IPS-18a (cell line): ENCODE results near the gene CABS1.

Source experiments
- H3K27ac ChIP-seq: one replicate; pipeline ENCODE4 v1.5.1; 2013; ENCODE audit warnings: low read length
- H3K27me3 ChIP-seq: one replicate; pipeline ENCODE4 v1.6.1; 2013; ENCODE audit warnings: mild to moderate bottlenecking, low read length; ENCODE audit not compliant: control insufficient read depth, insufficient read depth
- H3K36me3 ChIP-seq: one replicate; pipeline ENCODE4 v1.6.1; 2013; ENCODE audit warnings: low read depth, low read length; ENCODE audit not compliant: control insufficient read depth
- H3K4me1 ChIP-seq: one replicate; pipeline ENCODE4 v1.6.1; 2013; ENCODE audit warnings: low read depth, low read length; ENCODE audit not compliant: control insufficient read depth
- H3K4me3 ChIP-seq: one replicate; pipeline ENCODE4 v1.5.1; 2013; ENCODE audit warnings: low read length
- H3K9ac ChIP-seq: one replicate; pipeline ENCODE4 v1.6.1; 2013; ENCODE audit warnings: mild to moderate bottlenecking, low read length, moderate library complexity
- H3K9me3 ChIP-seq: one replicate; pipeline ENCODE4 v1.6.1; 2013; ENCODE audit warnings: low read depth, low read length; ENCODE audit not compliant: control insufficient read depth

Gene CABS1

GRCh38 chr4:70334681-70335080, at the start of gene CABS1:
Gene CABS1 (plus strand): TSS chr4:70334981. CDS start chr4:70335040, 59 bp downstream.
- no peak within 1 kb of the TSS for H3K27ac ChIP-seq
- no peaks in the 10 kb centered on the region for H3K4me1 ChIP-seq
- H3K4me3 ChIP-seq, result no peak within 1 kb of the TSS
- H3K36me3 ChIP-seq, result no peaks in the 10 kb centered on the region
- H3K9ac ChIP-seq, result no peak within 1 kb of the TSS
- no peaks in the 10 kb centered on the region for H3K9me3 ChIP-seq
- no peaks in the 10 kb centered on the region for H3K27me3 ChIP-seq

GRCh38 chr4:70288651-70289050, 46.1 kb upstream of the CABS1 start:
- Histone ChIP-seq H3K4me1 (no peaks in the 10 kb centered on the region), H3K9ac (no peak overlapping the region), H3K27ac (no peak overlapping the region), H3K9me3 (no peaks in the 10 kb centered on the region), H3K4me3 (no peak overlapping the region), H3K36me3 (no peaks in the 10 kb centered on the region), H3K27me3 (no peaks in the 10 kb centered on the region)

GRCh38 chr4:70291341-70291740, 43.4 kb upstream of the CABS1 start:
- Histone ChIP-seq H3K9me3 (no peaks in the 10 kb centered on the region), H3K27me3 (no peaks in the 10 kb centered on the region), H3K27ac (no peak overlapping the region), H3K36me3 (no peaks in the 10 kb centered on the region), H3K9ac (no peak overlapping the region), H3K4me3 (no peak overlapping the region), H3K4me1 (no peaks in the 10 kb centered on the region)

- H3K27me3 ChIP-seq, result no peaks in the 10 kb centered on the region
- H3K9me3 ChIP-seq, result no peaks in the 10 kb centered on the region
- H3K9ac ChIP-seq, result no peak overlapping the region
- no peak overlapping the region for H3K27ac ChIP-seq
- no peaks in the 10 kb centered on the region for H3K36me3 ChIP-seq
- no peaks in the 10 kb centered on the region for H3K4me1 ChIP-seq
- no peak overlapping the region for H3K4me3 ChIP-seq
Measured at GRCh38 chr4:70297576-70297975, 37.2 kb upstream of the CABS1 start.

DNA sequence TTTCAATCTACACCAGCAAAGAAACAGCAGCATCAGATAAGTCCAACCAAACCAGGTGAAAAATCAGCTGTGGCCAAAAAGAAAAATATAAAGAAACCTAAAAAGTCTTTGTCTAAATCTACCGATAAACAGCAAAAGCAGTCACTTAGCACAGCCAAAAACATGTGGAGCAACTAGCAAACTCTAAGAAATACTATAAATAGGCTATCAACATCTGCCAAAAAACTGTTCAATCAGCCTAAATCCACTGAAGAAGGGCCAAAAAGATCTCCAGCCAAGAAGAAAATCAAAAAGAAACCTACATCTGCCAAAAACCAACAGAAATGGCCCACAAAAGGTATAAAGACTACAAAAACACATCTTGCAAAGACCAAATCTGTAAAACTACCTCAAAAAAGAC, 36.7 kb upstream of the CABS1 start:
- Histone ChIP-seq H3K9ac (no peak overlapping the region), H3K4me1 (no peaks in the 10 kb centered on the region), H3K27ac (no peak overlapping the region), H3K36me3 (no peaks in the 10 kb centered on the region), H3K9me3 (no peaks in the 10 kb centered on the region), H3K27me3 (no peaks in the 10 kb centered on the region), H3K4me3 (no peak overlapping the region)

GRCh38 chr4:70299643-70300042, 35.1 kb upstream of the CABS1 start:
- Histone ChIP-seq H3K9ac (no peak overlapping the region), H3K4me3 (no peak overlapping the region), H3K9me3 (no peaks in the 10 kb centered on the region), H3K36me3 (no peaks in the 10 kb centered on the region), H3K4me1 (no peaks in the 10 kb centered on the region), H3K27me3 (no peaks in the 10 kb centered on the region), H3K27ac (no peak overlapping the region)

GRCh38 chr4:70300215-70300614, 34.6 kb upstream of the CABS1 start:
- Histone ChIP-seq H3K9me3 (no peaks in the 10 kb centered on the region), H3K27me3 (no peaks in the 10 kb centered on the region), H3K9ac (no peak overlapping the region), H3K4me3 (no peak overlapping the region), H3K27ac (no peak overlapping the region), H3K36me3 (no peaks in the 10 kb centered on the region), H3K4me1 (no peaks in the 10 kb centered on the region)

DNA sequence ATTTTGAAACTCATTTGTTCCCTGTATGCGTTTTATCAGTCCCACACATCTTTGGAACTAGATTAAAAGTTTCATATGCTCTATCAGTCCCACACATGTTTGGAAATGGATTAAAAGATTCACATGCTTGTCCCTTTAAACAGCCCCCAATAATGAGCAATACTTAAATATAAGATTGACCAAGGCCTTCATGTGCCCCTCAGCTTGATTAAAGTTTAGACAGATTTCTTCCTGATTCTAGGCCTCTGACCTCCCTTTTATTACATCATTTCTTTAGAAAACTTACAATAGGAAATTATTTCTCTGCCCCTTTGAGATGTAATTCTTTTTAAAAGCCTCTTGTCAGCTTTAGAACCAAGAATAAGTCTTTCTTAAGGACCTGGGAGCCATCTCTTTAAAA, 31.7 kb upstream of the CABS1 start:
- H3K9me3 ChIP-seq, result no peaks in the 10 kb centered on the region
- H3K27me3 ChIP-seq, result no peaks in the 10 kb centered on the region
- no peak overlapping the region for H3K4me3 ChIP-seq
- H3K4me1 ChIP-seq, result no peaks in the 10 kb centered on the region
- no peak overlapping the region for H3K9ac ChIP-seq
- no peak overlapping the region for H3K27ac ChIP-seq
- no peaks in the 10 kb centered on the region for H3K36me3 ChIP-seq

GRCh38 chr4:70305601-70306000, 29.2 kb upstream of the CABS1 start:
- no peak overlapping the region for H3K4me3 ChIP-seq
- H3K9ac ChIP-seq, result no peak overlapping the region
- no peaks in the 10 kb centered on the region for H3K27me3 ChIP-seq
- H3K4me1 ChIP-seq, result no peaks in the 10 kb centered on the region
- H3K9me3 ChIP-seq, result no peaks in the 10 kb centered on the region
- no peaks in the 10 kb centered on the region for H3K36me3 ChIP-seq
- H3K27ac ChIP-seq, result no peak overlapping the region

- Histone ChIP-seq H3K9me3 (no peaks in the 10 kb centered on the region), H3K27me3 (no peaks in the 10 kb centered on the region), H3K9ac (no peak overlapping the region), H3K36me3 (no peaks in the 10 kb centered on the region), H3K4me1 (no peaks in the 10 kb centered on the region), H3K27ac (no peak overlapping the region), H3K4me3 (no peak overlapping the region)
Measured at GRCh38 chr4:70306076-70306475, 28.7 kb upstream of the CABS1 start.

- no peak overlapping the region for H3K27ac ChIP-seq
- peaks cover 3% of the 10 kb centered on the region for H3K4me1 ChIP-seq
- no peaks in the 10 kb centered on the region for H3K9me3 ChIP-seq
- no peaks in the 10 kb centered on the region for H3K36me3 ChIP-seq
- no peak overlapping the region for H3K4me3 ChIP-seq
- no peaks in the 10 kb centered on the region for H3K27me3 ChIP-seq
- no peak overlapping the region for H3K9ac ChIP-seq
Measured at GRCh38 chr4:70313736-70314135, 21.0 kb upstream of the CABS1 start.

GRCh38 chr4:70315928-70316327, 18.9 kb upstream of the CABS1 start:
- H3K9ac ChIP-seq, result no peak overlapping the region
- peaks cover 3% of the 10 kb centered on the region for H3K4me1 ChIP-seq
- H3K27ac ChIP-seq, result no peak overlapping the region
- H3K9me3 ChIP-seq, result no peaks in the 10 kb centered on the region
- H3K27me3 ChIP-seq, result no peaks in the 10 kb centered on the region
- no peaks in the 10 kb centered on the region for H3K36me3 ChIP-seq
- no peak overlapping the region for H3K4me3 ChIP-seq
